WERI-Rb-1 (cell line): Measurements from ENCODE around the gene ASCL3.
"Not testable (repeated sequence)": the region's sequence is repeated elsewhere in the genome, so short reads cannot be mapped to it uniquely, and the experiment has no call there.

Source experiments
- DNase-seq: peaks from one replicate; pipeline ENCODE4 v3.0.0-alpha.2; 2020
- H3K27ac ChIP-seq: fragments of 250-450 bp; sonication (Bioruptor Pico); 2 replicates; pipeline ENCODE4 v1.5.1; 2020; ENCODE audit warnings: mild to moderate bottlenecking, moderate library complexity
- H3K27me3 ChIP-seq: fragments of 250-450 bp; sonication (Bioruptor Pico); 2 replicates; pipeline ENCODE4 v1.5.1; 2021; ENCODE audit warnings: mild to moderate bottlenecking, low read depth, moderate library complexity; ENCODE audit not compliant: insufficient read depth, severe bottlenecking
- H3K36me3 ChIP-seq: fragments of 250-450 bp; sonication (Bioruptor Pico); 2 replicates; pipeline ENCODE4 v1.5.1; 2020; ENCODE audit warnings: mild to moderate bottlenecking, moderate library complexity
- H3K4me3 ChIP-seq: 2 replicates; pipeline ENCODE4 v1.5.1; 2011; ENCODE audit warnings: low read depth, mild to moderate bottlenecking, control low read depth, low read length
- H3K9me3 ChIP-seq: fragments of 250-450 bp; sonication (Bioruptor Pico); 2 replicates; pipeline ENCODE4 v1.5.1; 2021; ENCODE audit warnings: mild to moderate bottlenecking, moderate library complexity; ENCODE audit not compliant: severe bottlenecking
- TF ChIP-seq, protein P1 (sequence below): IDR thresholded peaks from 2 replicates; pipeline ENCODE4 v1.5.1; 2011; ENCODE audit warnings: low read depth, mild to moderate bottlenecking, control low read depth, inconsistent platforms, low read length

Gene ASCL3, protein sequence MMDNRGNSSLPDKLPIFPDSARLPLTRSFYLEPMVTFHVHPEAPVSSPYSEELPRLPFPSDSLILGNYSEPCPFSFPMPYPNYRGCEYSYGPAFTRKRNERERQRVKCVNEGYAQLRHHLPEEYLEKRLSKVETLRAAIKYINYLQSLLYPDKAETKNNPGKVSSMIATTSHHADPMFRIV

GRCh38 chr11:8942518-8943066, at the start of gene ASCL3:
TSS of gene ASCL3 (minus strand) at chr11:8943016. CDS start at chr11:8938161, 4,855 bp downstream.
- Histone ChIP-seq H3K9me3 (no peaks in the 10 kb centered on the region), H3K36me3 (peaks cover 5% of the 10 kb centered on the region), H3K4me3 (no peak within 1 kb of the TSS), H3K27me3 (no peaks in the 10 kb centered on the region), H3K27ac (no peak within 1 kb of the TSS)
- no peak for DNase-seq
- TF ChIP-seq, protein P1, sequence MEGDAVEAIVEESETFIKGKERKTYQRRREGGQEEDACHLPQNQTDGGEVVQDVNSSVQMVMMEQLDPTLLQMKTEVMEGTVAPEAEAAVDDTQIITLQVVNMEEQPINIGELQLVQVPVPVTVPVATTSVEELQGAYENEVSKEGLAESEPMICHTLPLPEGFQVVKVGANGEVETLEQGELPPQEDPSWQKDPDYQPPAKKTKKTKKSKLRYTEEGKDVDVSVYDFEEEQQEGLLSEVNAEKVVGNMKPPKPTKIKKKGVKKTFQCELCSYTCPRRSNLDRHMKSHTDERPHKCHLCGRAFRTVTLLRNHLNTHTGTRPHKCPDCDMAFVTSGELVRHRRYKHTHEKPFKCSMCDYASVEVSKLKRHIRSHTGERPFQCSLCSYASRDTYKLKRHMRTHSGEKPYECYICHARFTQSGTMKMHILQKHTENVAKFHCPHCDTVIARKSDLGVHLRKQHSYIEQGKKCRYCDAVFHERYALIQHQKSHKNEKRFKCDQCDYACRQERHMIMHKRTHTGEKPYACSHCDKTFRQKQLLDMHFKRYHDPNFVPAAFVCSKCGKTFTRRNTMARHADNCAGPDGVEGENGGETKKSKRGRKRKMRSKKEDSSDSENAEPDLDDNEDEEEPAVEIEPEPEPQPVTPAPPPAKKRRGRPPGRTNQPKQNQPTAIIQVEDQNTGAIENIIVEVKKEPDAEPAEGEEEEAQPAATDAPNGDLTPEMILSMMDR = no peak

DNA sequence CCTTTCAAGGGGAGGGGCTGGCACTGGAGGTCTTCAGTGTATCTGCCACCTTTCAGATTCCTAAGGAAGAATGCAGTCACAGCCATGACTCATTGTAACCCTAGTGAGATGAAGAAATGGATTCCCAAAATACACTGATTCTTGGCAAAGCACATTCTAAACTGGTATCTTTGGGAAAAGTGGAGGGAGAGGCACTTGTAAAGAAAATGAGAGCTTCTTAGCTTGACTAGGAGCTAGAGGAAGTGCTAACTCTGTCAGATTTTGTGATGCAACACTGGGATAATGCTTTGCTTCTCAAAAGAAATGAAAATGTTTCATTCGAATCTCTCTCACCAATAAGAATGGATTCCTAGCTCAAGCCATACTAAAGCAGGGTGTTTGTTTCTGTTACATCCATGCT, 46.6 kb upstream of the ASCL3 start:
- TF ChIP-seq, protein P1 = no peak
- Histone ChIP-seq H3K4me3 (no peak overlapping the region), H3K36me3 (no peaks in the 10 kb centered on the region), H3K9me3 (no peaks in the 10 kb centered on the region), H3K27ac (no peak overlapping the region), H3K27me3 (no peaks in the 10 kb centered on the region)
- DNase-seq = no peak

- no peaks in the 10 kb centered on the region for H3K27me3 ChIP-seq
- DNase-seq = no peak
- TF ChIP-seq, protein P1 = no peak
- H3K9me3 ChIP-seq = no peaks in the 10 kb centered on the region
- no peak overlapping the region for H3K27ac ChIP-seq
- no peaks in the 10 kb centered on the region for H3K36me3 ChIP-seq
- no peak overlapping the region for H3K4me3 ChIP-seq
Measured at GRCh38 chr11:8988329-8989234, 45.8 kb upstream of the ASCL3 start.

DNA sequence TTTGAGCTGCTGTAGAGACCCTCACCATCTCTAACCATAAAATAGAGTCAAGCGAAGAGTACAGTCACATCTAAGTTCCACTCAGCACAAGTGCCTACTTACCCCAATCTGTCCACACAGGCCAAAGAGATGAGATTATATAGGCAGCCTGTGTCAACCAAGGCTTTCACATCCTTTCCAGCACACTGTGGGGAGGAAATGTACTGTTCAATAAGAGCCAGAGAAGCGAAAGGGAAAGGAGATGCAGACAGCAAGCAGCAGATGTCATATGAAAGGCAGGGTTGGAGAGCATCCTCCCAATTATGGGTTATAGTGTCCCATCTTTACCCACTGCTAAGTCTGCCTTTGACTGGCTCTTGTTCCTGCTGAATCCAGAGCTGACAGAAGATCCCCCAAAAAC, 44.6 kb upstream of the ASCL3 start:
- H3K27ac ChIP-seq = no peak overlapping the region

DNA sequence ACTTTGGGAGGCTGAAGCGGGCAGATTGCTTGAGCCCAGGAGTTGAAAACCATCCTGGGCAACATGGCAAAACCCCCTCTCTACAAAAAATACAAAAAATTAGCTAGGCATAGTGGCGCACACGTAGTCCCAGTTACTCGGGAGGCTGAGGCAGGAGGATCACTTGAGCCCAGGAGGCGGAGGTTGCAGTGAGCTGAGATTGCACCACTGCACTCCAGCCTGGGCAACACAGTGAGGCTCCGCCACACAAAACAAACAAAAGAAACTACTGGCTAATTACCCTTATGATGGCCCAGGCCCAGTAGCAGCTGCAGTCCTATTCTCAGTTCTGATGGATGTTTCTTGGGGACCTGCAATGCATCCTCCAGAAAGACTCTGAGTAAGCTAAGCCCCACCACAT, 44.0 kb upstream of the ASCL3 start:
- H3K9me3 ChIP-seq, H3K36me3 ChIP-seq, H3K4me3 ChIP-seq, H3K27me3 ChIP-seq, DNase-seq, H3K27ac ChIP-seq: not testable (repeated sequence)

More for the DNA sequence above, 44.6 kb upstream of the ASCL3 start:
- DNase-seq = no peak
- TF ChIP-seq, protein P1 = no peak
- no peak overlapping the region for H3K4me3 ChIP-seq
- no peaks in the 10 kb centered on the region for H3K9me3 ChIP-seq
- no peaks in the 10 kb centered on the region for H3K36me3 ChIP-seq
- H3K27me3 ChIP-seq = no peaks in the 10 kb centered on the region

DNA sequence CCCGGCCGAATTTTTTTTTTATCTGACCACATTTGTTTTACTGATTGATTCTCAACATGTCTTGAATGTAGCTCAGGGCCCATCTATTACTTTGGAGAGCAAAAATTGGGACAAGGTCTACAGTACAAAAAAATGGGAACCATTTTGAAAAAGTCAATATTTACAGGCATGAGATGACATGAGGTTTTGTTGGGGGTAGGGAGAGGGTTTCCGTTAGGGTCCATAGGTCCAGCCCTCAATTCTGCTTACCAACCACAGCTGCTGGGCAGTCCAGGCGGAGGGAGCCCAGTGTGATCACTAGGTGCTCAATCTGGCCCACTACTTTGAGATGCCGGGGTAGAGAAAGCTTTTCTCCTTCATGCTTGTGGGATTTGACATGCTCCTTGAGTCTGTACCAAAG, 42.6 kb upstream of the ASCL3 start:
- Histone ChIP-seq H3K4me3 (no peak overlapping the region), H3K9me3 (no peaks in the 10 kb centered on the region), H3K27me3 (no peaks in the 10 kb centered on the region), H3K27ac (no peak overlapping the region), H3K36me3 (no peaks in the 10 kb centered on the region)
- TF ChIP-seq, protein P1 = no peak
- DNase-seq = no peak
